GM23338 (cell line): Measurements from ENCODE around the gene ATP5PD. TPM values are rescaled to one million over a fixed set of nuclear protein-coding genes. Genes with fewer than 3 reads are reported as not detected.

Experiments used
- ATAC-seq: fragments of 200-7000 bp; cut with Tn5 transposase; 3 replicates; pipeline ENCODE4 v1.9.1; 2020
- DNase-seq: peaks from one replicate; pipeline ENCODE4 v3.0.0-alpha.2; 2015; ENCODE audit warnings: low spot score
- H2AFZ ChIP-seq: fragments of 200-600 bp; sonication (generic); 2 replicates; pipeline ENCODE4 v1.8.0; 2016; ENCODE audit warnings: antibody characterized with exemption, mild to moderate bottlenecking, moderate library complexity
- H3F3A ChIP-seq: fragments of 200-600 bp; sonication (generic); replicated peaks from 2 replicates; pipeline ENCODE4 v1.8.0; 2017; ENCODE audit warnings: antibody characterized with exemption, mixed run types, low read depth
- H3K27ac ChIP-seq: fragments of 200-600 bp; sonication (generic); 2 replicates; pipeline ENCODE4 v1.6.1; 2016; ENCODE audit warnings: low read depth
- H3K27me3 ChIP-seq: fragments of 200-600 bp; sonication (generic); 2 replicates; pipeline ENCODE4 v1.8.0; 2016; ENCODE audit warnings: mild to moderate bottlenecking, mixed run types, moderate library complexity; ENCODE audit not compliant: insufficient read depth
- H3K36me3 ChIP-seq: fragments of 200-600 bp; sonication (generic); 2 replicates; pipeline ENCODE4 v1.8.0; 2016; ENCODE audit warnings: mild to moderate bottlenecking; ENCODE audit not compliant: insufficient read depth
- H3K4me1 ChIP-seq: fragments of 200-600 bp; sonication (generic); 2 replicates; pipeline ENCODE4 v1.8.0; 2016; ENCODE audit warnings: mild to moderate bottlenecking, moderate library complexity; ENCODE audit not compliant: insufficient read depth
- H3K4me2 ChIP-seq: fragments of 200-600 bp; sonication (generic); 2 replicates; pipeline ENCODE4 v1.7.1; 2017; ENCODE audit warnings: mixed run types
- H3K4me3 ChIP-seq: fragments of 200-600 bp; sonication (generic); 2 replicates; pipeline ENCODE4 v1.6.1; 2016; ENCODE audit warnings: mixed run types
- H3K79me2 ChIP-seq: fragments of 200-600 bp; sonication (generic); replicated peaks from 2 replicates; pipeline ENCODE4 v1.8.0; 2017; ENCODE audit warnings: mild to moderate bottlenecking; ENCODE audit not compliant: insufficient read depth
- H3K9me2 ChIP-seq: fragments of 200-600 bp; sonication (generic); 2 replicates; pipeline ENCODE4 v1.8.0; 2017; ENCODE audit not compliant: insufficient read depth
- H4K20me1 ChIP-seq: fragments of 200-600 bp; sonication (generic); replicated peaks from 2 replicates; pipeline ENCODE4 v1.8.0; 2017; ENCODE audit warnings: mild to moderate bottlenecking; ENCODE audit not compliant: insufficient read depth
- H3K27ac Mint-ChIP-seq: 2 replicates; pipeline ENCODE4 v1.8.0; 2020; ENCODE audit warnings: inconsistent platforms, mild to moderate bottlenecking, moderate library complexity, mixed read lengths
- H3K27me3 Mint-ChIP-seq: 3 replicates; pipeline ENCODE4 v1.8.0; 2022; ENCODE audit warnings: low read depth, mild to moderate bottlenecking, moderate library complexity, mixed read lengths, inconsistent platforms; ENCODE audit not compliant: insufficient read depth, poor library complexity
- H3K36me3 Mint-ChIP-seq: 3 replicates; pipeline ENCODE4 v1.8.0; 2021; ENCODE audit warnings: low read depth, mild to moderate bottlenecking, inconsistent platforms, moderate library complexity, mixed read lengths
- H3K4me1 Mint-ChIP-seq: 3 replicates; pipeline ENCODE4 v1.8.0; 2020; ENCODE audit warnings: mild to moderate bottlenecking, inconsistent platforms, mixed read lengths
- H3K4me3 Mint-ChIP-seq: 3 replicates; pipeline ENCODE4 v1.8.0; 2021; ENCODE audit warnings: moderate library complexity, mild to moderate bottlenecking, inconsistent platforms, mixed read lengths
- H3K9me3 Mint-ChIP-seq: 3 replicates; pipeline ENCODE4 v1.8.0; 2020; ENCODE audit warnings: moderate library complexity, mild to moderate bottlenecking, inconsistent platforms, mixed read lengths
- CREB1 ChIP-seq: fragments of 250-450 bp; sonication (Bioruptor Pico); IDR thresholded peaks from 2 replicates; pipeline ENCODE4 v1.5.0; 2020; ENCODE audit warnings: low read depth, mild to moderate bottlenecking, moderate library complexity
- EZH2 ChIP-seq: fragments of 200-600 bp; sonication (generic); IDR thresholded peaks from one replicate; pipeline ENCODE4 v1.8.0; 2017; ENCODE audit warnings: antibody characterized with exemption, mild to moderate bottlenecking, low read depth; ENCODE audit not compliant: unreplicated experiment
- NANOG ChIP-seq: IDR thresholded peaks from 2 replicates; pipeline ENCODE4 v1.6.1; 2016; ENCODE audit warnings: antibody characterized with exemption, borderline replicate concordance
- STAT1 ChIP-seq: IDR thresholded peaks from one replicate; pipeline ENCODE4 v1.6.1; 2016; ENCODE audit warnings: antibody characterized with exemption; ENCODE audit not compliant: unreplicated experiment
- polyA plus RNA-seq: library from polyadenylated mRNA; unstranded; fragments of >200 nt; fragmentation: Nextera tagmentation; extraction: Ambion mirVana; gene quantifications from 2 replicates; pipeline ENCODE4 v1.2.1, GENCODE V29; 2016
- total RNA-seq: library from RNA; depleted of rRNA; stranded (reverse); fragments of >200 nt; shearing (Covaris generic); gene quantifications from 2 replicates; pipeline ENCODE4 v1.2.3, GENCODE V29; 2014
- TF ChIP-seq, protein P1 (sequence below): IDR thresholded peaks from one replicate; pipeline ENCODE4 v1.6.1; 2018; ENCODE audit warnings: antibody characterized with exemption; ENCODE audit not compliant: unreplicated experiment
- TF ChIP-seq, protein P2 (sequence below): fragments of 250-450 bp; sonication (Bioruptor Pico); IDR thresholded peaks from 2 replicates; pipeline ENCODE4 v1.5.0; 2020; ENCODE audit warnings: mild to moderate bottlenecking, moderate library complexity
- TF ChIP-seq, protein P3 (sequence below): IDR thresholded peaks from 2 replicates; pipeline ENCODE4 v1.6.1; 2016; ENCODE audit warnings: antibody characterized with exemption

ATP5PD gene
- total and polyA plus RNA-seq, 2 experiments from 2014 or later = 244 to 1,144 TPM

DNA sequence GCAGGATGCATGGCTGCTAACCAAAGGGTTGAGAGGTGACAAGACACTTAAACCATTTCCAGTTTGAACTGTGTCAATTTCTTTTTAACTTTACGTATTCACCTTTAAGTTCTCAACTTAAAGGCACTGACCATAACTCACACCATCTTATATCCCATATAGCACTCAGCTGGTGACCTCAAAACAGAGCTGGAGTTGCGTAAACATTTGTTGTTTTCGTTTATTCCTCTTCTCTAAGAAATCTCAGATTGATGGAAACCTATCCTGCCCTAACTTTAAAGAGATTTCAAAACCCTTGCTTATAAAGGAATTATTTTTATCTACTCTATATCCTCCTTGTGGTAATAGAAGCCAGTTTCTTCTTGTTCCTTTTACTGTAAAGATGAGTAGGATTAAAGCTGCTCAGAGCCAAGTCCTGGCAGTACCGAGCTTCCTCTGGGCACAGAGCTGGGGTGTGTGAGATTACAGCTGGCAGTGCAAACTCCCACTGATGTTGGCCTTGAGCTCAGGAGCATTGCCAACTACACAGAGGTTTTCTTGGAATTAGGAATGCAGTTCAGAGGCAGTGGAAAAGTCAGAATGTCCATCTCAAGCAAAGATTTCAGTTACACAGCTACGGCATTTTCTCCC lies 1.6 kb upstream of the ATP5PD start:
- Histone ChIP-seq H2AFZ (no peak overlapping the region), H3K9me2 (no peaks in the 10 kb centered on the region), H4K20me1 (peaks cover 18% of the 10 kb centered on the region), H3K4me2 (peak overlapping the region; percentile 100), H3K27me3 (no peaks in the 10 kb centered on the region), H3K4me1 (peaks cover 22% of the 10 kb centered on the region), H3K36me3 (peaks cover 20% of the 10 kb centered on the region), H3K4me3 (peak overlapping the region; percentile 100), H3K27ac (peak overlapping the region; percentile 39; the same call in 1 of the 2 replicates), H3F3A (peaks cover 30% of the 10 kb centered on the region), H3K79me2 (peaks cover 54% of the 10 kb centered on the region)
- no peak for ATAC-seq
- H3K4me1 Mint-ChIP-seq = peaks cover 24% of the 10 kb centered on the region
- TF ChIP-seq, protein P1, sequence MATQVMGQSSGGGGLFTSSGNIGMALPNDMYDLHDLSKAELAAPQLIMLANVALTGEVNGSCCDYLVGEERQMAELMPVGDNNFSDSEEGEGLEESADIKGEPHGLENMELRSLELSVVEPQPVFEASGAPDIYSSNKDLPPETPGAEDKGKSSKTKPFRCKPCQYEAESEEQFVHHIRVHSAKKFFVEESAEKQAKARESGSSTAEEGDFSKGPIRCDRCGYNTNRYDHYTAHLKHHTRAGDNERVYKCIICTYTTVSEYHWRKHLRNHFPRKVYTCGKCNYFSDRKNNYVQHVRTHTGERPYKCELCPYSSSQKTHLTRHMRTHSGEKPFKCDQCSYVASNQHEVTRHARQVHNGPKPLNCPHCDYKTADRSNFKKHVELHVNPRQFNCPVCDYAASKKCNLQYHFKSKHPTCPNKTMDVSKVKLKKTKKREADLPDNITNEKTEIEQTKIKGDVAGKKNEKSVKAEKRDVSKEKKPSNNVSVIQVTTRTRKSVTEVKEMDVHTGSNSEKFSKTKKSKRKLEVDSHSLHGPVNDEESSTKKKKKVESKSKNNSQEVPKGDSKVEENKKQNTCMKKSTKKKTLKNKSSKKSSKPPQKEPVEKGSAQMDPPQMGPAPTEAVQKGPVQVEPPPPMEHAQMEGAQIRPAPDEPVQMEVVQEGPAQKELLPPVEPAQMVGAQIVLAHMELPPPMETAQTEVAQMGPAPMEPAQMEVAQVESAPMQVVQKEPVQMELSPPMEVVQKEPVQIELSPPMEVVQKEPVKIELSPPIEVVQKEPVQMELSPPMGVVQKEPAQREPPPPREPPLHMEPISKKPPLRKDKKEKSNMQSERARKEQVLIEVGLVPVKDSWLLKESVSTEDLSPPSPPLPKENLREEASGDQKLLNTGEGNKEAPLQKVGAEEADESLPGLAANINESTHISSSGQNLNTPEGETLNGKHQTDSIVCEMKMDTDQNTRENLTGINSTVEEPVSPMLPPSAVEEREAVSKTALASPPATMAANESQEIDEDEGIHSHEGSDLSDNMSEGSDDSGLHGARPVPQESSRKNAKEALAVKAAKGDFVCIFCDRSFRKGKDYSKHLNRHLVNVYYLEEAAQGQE = no peak
- TF ChIP-seq EZH2 (no peak), STAT1 (no peak), NANOG (no peak), CREB1 (CRISPR knock-in tag) (no peak)
- TF ChIP-seq, protein P2, sequence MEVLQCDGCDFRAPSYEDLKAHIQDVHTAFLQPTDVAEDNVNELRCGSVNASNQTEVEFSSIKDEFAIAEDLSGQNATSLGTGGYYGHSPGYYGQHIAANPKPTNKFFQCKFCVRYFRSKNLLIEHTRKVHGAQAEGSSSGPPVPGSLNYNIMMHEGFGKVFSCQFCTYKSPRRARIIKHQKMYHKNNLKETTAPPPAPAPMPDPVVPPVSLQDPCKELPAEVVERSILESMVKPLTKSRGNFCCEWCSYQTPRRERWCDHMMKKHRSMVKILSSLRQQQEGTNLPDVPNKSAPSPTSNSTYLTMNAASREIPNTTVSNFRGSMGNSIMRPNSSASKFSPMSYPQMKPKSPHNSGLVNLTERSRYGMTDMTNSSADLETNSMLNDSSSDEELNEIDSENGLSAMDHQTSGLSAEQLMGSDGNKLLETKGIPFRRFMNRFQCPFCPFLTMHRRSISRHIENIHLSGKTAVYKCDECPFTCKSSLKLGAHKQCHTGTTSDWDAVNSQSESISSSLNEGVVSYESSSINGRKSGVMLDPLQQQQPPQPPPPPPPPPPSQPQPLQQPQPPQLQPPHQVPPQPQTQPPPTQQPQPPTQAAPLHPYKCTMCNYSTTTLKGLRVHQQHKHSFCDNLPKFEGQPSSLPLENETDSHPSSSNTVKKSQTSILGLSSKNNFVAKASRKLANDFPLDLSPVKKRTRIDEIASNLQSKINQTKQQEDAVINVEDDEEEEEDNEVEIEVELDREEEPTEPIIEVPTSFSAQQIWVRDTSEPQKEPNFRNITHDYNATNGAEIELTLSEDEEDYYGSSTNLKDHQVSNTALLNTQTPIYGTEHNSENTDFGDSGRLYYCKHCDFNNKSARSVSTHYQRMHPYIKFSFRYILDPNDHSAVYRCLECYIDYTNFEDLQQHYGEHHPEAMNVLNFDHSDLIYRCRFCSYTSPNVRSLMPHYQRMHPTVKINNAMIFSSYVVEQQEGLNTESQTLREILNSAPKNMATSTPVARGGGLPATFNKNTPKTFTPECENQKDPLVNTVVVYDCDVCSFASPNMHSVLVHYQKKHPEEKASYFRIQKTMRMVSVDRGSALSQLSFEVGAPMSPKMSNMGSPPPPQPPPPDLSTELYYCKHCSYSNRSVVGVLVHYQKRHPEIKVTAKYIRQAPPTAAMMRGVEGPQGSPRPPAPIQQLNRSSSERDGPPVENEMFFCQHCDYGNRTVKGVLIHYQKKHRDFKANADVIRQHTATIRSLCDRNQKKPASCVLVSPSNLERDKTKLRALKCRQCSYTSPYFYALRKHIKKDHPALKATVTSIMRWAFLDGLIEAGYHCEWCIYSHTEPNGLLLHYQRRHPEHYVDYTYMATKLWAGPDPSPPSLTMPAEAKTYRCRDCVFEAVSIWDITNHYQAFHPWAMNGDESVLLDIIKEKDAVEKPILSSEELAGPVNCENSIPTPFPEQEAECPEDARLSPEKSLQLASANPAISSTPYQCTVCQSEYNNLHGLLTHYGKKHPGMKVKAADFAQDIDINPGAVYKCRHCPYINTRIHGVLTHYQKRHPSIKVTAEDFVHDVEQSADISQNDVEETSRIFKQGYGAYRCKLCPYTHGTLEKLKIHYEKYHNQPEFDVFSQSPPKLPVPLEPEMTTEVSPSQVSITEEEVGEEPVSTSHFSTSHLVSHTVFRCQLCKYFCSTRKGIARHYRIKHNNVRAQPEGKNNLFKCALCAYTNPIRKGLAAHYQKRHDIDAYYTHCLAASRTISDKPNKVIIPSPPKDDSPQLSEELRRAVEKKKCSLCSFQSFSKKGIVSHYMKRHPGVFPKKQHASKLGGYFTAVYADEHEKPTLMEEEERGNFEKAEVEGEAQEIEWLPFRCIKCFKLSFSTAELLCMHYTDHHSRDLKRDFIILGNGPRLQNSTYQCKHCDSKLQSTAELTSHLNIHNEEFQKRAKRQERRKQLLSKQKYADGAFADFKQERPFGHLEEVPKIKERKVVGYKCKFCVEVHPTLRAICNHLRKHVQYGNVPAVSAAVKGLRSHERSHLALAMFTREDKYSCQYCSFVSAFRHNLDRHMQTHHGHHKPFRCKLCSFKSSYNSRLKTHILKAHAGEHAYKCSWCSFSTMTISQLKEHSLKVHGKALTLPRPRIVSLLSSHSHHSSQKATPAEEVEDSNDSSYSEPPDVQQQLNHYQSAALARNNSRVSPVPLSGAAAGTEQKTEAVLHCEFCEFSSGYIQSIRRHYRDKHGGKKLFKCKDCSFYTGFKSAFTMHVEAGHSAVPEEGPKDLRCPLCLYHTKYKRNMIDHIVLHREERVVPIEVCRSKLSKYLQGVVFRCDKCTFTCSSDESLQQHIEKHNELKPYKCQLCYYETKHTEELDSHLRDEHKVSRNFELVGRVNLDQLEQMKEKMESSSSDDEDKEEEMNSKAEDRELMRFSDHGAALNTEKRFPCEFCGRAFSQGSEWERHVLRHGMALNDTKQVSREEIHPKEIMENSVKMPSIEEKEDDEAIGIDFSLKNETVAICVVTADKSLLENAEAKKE (CRISPR knock-in tag) = no peak
- TF ChIP-seq, protein P3, sequence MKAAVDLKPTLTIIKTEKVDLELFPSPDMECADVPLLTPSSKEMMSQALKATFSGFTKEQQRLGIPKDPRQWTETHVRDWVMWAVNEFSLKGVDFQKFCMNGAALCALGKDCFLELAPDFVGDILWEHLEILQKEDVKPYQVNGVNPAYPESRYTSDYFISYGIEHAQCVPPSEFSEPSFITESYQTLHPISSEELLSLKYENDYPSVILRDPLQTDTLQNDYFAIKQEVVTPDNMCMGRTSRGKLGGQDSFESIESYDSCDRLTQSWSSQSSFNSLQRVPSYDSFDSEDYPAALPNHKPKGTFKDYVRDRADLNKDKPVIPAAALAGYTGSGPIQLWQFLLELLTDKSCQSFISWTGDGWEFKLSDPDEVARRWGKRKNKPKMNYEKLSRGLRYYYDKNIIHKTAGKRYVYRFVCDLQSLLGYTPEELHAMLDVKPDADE = no peak
- no peaks in the 10 kb centered on the region for H3K9me3 Mint-ChIP-seq
- DNase-seq = no peak
- peaks cover 50% of the 10 kb centered on the region for H3K36me3 Mint-ChIP-seq
- peaks cover 13% of the 10 kb centered on the region for H3K27me3 Mint-ChIP-seq
- peak overlapping the region; percentile 97 for H3K4me3 Mint-ChIP-seq
- peak overlapping the region; percentile 9; the same call in 1 of the 2 replicates for H3K27ac Mint-ChIP-seq
